Measurements from ENCODE around the gene FBXO3. TPM values are rescaled to one million over a fixed set of nuclear protein-coding genes. Genes with fewer than 3 reads are reported as not detected.

FBXO3 gene
- total RNA-seq, 1 experiment from 2014 or later = 27.2 TPM

DNA sequence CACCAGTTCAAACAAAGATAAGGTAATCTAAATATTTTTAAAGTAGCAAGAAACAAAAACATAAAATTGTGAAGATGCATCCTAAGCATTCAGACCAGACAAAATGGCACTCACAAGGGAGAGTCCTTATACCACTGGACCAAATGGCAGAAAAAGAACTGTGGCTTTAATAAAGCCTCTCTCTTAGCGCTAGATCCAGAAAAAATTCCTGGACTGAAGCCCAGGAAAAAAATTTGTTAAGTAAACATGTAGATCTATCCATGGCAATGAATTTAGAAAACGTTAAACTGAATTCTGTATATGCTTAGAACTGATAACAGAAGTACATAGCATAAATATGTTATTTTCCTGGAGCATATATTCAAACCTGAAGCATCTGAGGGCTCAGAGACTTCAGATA, 26.3 kb downstream of the FBXO3 start:
- ChIA-PET RAD21 (ENCODE audit: low non-redundant PET in 1 of 2, low total read pairs in 2 of 2, uncharacterized antibody in 2 of 2, unreplicated experiment in 2 of 2) (no interaction called here), CTCF (no interaction called here), POLR2A (no interaction called here)
- peaks cover 5 to 6% of the 10 kb centered on the region in 2 experiments; a peak in 2 of 4 replicates for H3K36me3 ChIP-seq (ENCODE audit: control insufficient read depth in 1 of 2, insufficient read depth in 2 of 2, low read length in 2 of 2)
- H3K79me2 ChIP-seq (ENCODE audit: insufficient read depth, low read length) = no peaks in the 10 kb centered on the region
- DNase-seq (ENCODE audit: low read depth, low spot score) (no peak), ATAC-seq (no peak)
- H3K27ac ChIP-seq (ENCODE audit: low read depth, low read length) = no peak overlapping the region
- H4K20me1 ChIP-seq (ENCODE audit: insufficient read depth) = no peaks in the 10 kb centered on the region
- no TSS peak for BruUV-seq (replicated peaks)
- TF ChIP-seq TCF7L2 (IDR thresholded peaks at IDR 0.05; ENCODE audit: borderline replicate concordance, extremely low read depth, insufficient read depth, insufficient read length) = no peak
- no peaks in the 10 kb centered on the region for H3K4me1 ChIP-seq (ENCODE audit: control insufficient read depth in 1 of 2, insufficient read depth in 2 of 2, low read length in 2 of 2)
- intact Hi-C loops (cut with micrococcal nuclease) = no loop called here
- H3K27me3 ChIP-seq (ENCODE audit: insufficient read depth, low read length) = no peaks in the 10 kb centered on the region
- H3K9me2 ChIP-seq (ENCODE audit: insufficient read depth) = no peaks in the 10 kb centered on the region
- no peak overlapping the region for H3K4me2 ChIP-seq (ENCODE audit: low read length)
- H3K9ac ChIP-seq (ENCODE audit: low read length) = no peak overlapping the region
- no peak overlapping the region for H3K4me3 ChIP-seq (replicated peaks in 1 of 2; ENCODE audit: low read depth in 1 of 2, low read length in 2 of 2)
- H3K9me3 ChIP-seq (ENCODE audit: control insufficient read depth in 1 of 2, insufficient read depth in 1 of 2, low read depth in 1 of 2, low read length in 2 of 2) = no peaks in the 10 kb centered on the region
- no peak overlapping the region for H2AFZ ChIP-seq (ENCODE audit: low read depth, low read length, poor library complexity, severe bottlenecking)

GRCh38 chr11:33743291-33743690, 31.0 kb downstream of the FBXO3 start:
- ChIA-PET RAD21 (ENCODE audit: low non-redundant PET in 1 of 2, low total read pairs in 2 of 2, uncharacterized antibody in 2 of 2, unreplicated experiment in 2 of 2) (interaction anchor here in 1 of 2 experiments (1.0 kb wide), 1 partner anchor 200 kb away, joined by 3 read pairs; no protein-coding TSS in a partner anchor), CTCF (interaction anchor here (1.2 to 1.8 kb wide), 12 partner anchors 11 to 678 kb away, joined by 3 to 67 read pairs (median 12); partner anchors contain the start of gene C11orf91), POLR2A (interaction anchor here (1.3 to 1.6 kb wide), 2 partner anchors 42 to 52 kb away, joined by 7 to 11 read pairs; partner anchors contain the start of gene C11orf91)
- Histone ChIP-seq H3K9me3 (ENCODE audit: control insufficient read depth in 1 of 2, insufficient read depth in 1 of 2, low read depth in 1 of 2, low read length in 2 of 2) (no peaks in the 10 kb centered on the region), H4K20me1 (ENCODE audit: insufficient read depth) (no peaks in the 10 kb centered on the region), H3K4me1 (ENCODE audit: control insufficient read depth in 1 of 2, insufficient read depth in 2 of 2, low read length in 2 of 2) (no peaks in the 10 kb centered on the region), H3K27ac (ENCODE audit: low read depth, low read length) (no peak overlapping the region), H3K36me3 (ENCODE audit: control insufficient read depth in 1 of 2, insufficient read depth in 2 of 2, low read length in 2 of 2) (peaks cover 5 to 8% of the 10 kb centered on the region in 2 experiments; a peak in 2 of 4 replicates), H3K9me2 (ENCODE audit: insufficient read depth) (no peaks in the 10 kb centered on the region), H3K27me3 (ENCODE audit: insufficient read depth, low read length) (no peaks in the 10 kb centered on the region), H2AFZ (ENCODE audit: low read depth, low read length, poor library complexity, severe bottlenecking) (no peak overlapping the region), H3K9ac (ENCODE audit: low read length) (no peak overlapping the region), H3K79me2 (ENCODE audit: insufficient read depth, low read length) (no peaks in the 10 kb centered on the region), H3K4me3 (replicated peaks in 1 of 2; ENCODE audit: low read depth in 1 of 2, low read length in 2 of 2) (no peak overlapping the region), H3K4me2 (ENCODE audit: low read length) (no peak overlapping the region)
- ATAC-seq = no peak
- no peak for DNase-seq (ENCODE audit: low read depth, low spot score)
- BruUV-seq (replicated peaks) = no TSS peak
- intact Hi-C loops (cut with micrococcal nuclease) = loop anchor here (5.0 kb wide), 1 partner anchor 201 kb away; no protein-coding TSS in a partner anchor
- TF ChIP-seq JUND (IDR thresholded peaks at IDR 0.05) (no peak), YY1 (IDR thresholded peaks at IDR 0.05; ENCODE audit: extremely low read depth, insufficient replicate concordance, low read depth, low read length) (no peak), SRF (IDR thresholded peaks at IDR 0.05; ENCODE audit: low read depth) (no peak), ZFX (IDR thresholded peaks at IDR 0.05) (no peak), TCF7L2 (IDR thresholded peaks at IDR 0.05; ENCODE audit: borderline replicate concordance, extremely low read depth, insufficient read depth, insufficient read length) (no peak), EGR1 (IDR thresholded peaks at IDR 0.05; ENCODE audit: low read depth) (no peak), RAD21 (IDR thresholded peaks at IDR 0.05; ENCODE audit: low read depth) (no peak), POLR2AphosphoS5 (IDR thresholded peaks at IDR 0.05; ENCODE audit: low read depth, low read length) (no peak)
- TF ChIP-seq, protein P1, sequence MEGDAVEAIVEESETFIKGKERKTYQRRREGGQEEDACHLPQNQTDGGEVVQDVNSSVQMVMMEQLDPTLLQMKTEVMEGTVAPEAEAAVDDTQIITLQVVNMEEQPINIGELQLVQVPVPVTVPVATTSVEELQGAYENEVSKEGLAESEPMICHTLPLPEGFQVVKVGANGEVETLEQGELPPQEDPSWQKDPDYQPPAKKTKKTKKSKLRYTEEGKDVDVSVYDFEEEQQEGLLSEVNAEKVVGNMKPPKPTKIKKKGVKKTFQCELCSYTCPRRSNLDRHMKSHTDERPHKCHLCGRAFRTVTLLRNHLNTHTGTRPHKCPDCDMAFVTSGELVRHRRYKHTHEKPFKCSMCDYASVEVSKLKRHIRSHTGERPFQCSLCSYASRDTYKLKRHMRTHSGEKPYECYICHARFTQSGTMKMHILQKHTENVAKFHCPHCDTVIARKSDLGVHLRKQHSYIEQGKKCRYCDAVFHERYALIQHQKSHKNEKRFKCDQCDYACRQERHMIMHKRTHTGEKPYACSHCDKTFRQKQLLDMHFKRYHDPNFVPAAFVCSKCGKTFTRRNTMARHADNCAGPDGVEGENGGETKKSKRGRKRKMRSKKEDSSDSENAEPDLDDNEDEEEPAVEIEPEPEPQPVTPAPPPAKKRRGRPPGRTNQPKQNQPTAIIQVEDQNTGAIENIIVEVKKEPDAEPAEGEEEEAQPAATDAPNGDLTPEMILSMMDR (IDR thresholded peaks at IDR 0.05 in 2 of 3, conservative IDR thresholded peaks at IDR 0.05 in 1 of 3; ENCODE audit: borderline replicate concordance in 1 of 3, insufficient read depth in 1 of 3, low read depth in 2 of 3, low read length in 2 of 3) = no peak
- TF ChIP-seq, protein P2, sequence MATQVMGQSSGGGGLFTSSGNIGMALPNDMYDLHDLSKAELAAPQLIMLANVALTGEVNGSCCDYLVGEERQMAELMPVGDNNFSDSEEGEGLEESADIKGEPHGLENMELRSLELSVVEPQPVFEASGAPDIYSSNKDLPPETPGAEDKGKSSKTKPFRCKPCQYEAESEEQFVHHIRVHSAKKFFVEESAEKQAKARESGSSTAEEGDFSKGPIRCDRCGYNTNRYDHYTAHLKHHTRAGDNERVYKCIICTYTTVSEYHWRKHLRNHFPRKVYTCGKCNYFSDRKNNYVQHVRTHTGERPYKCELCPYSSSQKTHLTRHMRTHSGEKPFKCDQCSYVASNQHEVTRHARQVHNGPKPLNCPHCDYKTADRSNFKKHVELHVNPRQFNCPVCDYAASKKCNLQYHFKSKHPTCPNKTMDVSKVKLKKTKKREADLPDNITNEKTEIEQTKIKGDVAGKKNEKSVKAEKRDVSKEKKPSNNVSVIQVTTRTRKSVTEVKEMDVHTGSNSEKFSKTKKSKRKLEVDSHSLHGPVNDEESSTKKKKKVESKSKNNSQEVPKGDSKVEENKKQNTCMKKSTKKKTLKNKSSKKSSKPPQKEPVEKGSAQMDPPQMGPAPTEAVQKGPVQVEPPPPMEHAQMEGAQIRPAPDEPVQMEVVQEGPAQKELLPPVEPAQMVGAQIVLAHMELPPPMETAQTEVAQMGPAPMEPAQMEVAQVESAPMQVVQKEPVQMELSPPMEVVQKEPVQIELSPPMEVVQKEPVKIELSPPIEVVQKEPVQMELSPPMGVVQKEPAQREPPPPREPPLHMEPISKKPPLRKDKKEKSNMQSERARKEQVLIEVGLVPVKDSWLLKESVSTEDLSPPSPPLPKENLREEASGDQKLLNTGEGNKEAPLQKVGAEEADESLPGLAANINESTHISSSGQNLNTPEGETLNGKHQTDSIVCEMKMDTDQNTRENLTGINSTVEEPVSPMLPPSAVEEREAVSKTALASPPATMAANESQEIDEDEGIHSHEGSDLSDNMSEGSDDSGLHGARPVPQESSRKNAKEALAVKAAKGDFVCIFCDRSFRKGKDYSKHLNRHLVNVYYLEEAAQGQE (IDR thresholded peaks at IDR 0.05; ENCODE audit: low read depth) = no peak
